ENCODE data around the gene ADAM8. TPM values are rescaled to one million over a fixed set of nuclear protein-coding genes. Genes with fewer than 3 reads are reported as not detected.
"Not testable (repeated sequence)": the region's sequence is repeated elsewhere in the genome, so short reads cannot be mapped to it uniquely, and the experiment has no call there.

The ADAM8 gene
- total RNA-seq, 1 donor from 2014 or later: 1.5 TPM

DNA sequence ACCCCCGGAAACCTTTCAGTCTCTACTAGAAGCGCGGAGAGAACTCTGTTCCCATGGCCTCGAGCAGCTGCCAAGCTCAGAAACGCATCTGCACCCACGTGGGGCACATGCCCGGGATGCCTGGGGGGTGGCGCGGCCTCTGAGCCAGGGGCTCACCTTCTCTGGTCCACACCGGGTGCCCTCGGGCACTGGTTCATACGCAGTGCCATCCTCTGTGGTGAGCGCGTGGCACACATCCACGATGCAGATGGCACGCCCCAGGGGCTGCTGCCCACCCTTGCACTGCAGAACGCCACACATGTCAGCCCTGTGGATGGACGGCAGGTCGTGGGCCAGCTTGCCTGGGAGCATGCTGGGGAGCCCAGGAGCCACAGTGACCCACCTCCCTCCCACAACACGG is 6.5 kb downstream of the ADAM8 start:
- no peak for DNase-seq (ENCODE audit: extremely low read depth, low read depth, low spot score)

DNA sequence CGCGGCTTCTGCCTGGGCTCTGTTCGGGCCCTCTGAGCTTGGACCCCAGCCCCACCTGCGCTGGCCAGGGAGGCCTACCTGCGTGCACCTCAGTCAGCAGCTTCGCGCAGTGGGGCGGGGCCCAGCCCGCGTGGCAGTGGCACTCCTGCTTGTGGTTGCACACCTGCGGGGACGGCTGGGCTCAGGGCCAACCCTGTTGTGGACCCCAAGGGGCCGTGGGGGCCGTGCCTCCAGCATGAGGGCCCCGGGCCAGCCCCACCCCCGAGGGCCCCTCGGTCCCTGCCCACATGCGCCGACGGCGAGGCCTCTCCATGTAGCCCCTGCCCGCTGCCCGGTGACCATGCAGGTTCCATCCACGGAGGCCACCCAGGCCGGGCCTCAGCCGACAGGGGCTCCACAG is 7.3 kb downstream of the ADAM8 start:
- no peak for DNase-seq (ENCODE audit: extremely low read depth, low read depth, low spot score)

DNA sequence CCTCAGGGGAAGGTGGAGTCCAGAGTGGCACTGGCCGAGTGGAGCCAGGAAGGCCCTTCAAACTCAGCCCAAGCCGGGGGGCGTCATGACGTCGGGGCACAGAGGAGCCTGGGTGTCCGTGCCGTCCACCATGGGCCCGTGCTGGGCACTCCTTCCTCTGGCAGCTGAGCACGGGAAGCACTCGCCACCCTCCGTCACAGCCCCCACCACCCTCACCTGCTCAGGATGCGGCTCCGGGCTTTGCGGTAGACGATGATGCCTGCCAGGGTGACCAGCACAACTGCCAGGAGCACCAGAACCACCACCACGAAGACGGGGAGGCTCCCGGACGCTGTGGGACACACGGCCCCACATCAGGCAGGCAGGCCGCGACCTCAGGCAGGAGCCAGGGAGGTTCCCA is 8.1 kb downstream of the ADAM8 start:
- DNase-seq (ENCODE audit: extremely low read depth, low read depth, low spot score): no peak

DNA sequence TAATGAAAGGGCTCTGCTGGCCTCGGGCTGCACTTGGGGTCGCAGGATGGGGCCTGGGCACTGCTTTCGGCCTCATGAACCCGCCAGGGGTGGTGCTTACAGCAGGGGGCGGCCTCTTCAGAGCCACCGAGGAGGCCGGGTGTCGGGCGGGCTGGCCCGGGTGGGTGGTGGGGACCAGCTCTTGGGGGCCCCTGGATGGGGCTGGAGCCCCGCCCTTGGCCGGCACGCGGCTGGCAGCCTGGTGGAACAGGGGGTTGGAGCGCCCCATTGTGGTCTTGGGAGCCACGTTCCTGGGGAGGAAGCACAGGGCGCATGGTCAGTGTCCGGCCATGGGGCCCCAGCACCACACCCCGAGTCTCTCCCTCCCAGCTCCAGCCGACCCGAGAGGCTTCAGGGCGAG is 8.8 kb downstream of the ADAM8 start:
- DNase-seq (ENCODE audit: extremely low read depth, low read depth, low spot score): no peak

DNA sequence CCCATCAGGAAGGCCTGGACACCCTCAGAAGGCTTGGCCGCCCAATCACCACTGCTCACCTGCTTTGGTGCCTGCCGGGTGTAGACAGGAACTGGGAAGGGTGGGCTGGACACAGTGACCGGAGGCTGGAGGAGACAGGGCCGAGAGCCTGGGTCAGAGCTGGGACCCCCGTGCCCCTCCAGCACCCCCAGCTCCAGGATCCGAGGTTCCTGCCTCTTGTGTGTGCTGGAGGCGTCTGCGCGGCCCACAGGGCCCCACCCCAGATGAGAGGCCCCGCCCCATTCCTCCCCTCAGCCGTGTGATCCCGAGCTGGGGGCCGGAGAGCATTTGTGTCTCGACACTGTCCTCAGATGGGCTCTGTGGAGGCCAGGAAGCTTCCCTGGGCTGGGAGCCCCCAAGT is 9.4 kb downstream of the ADAM8 start:
- no peak for DNase-seq (ENCODE audit: extremely low read depth, low read depth, low spot score)

DNA sequence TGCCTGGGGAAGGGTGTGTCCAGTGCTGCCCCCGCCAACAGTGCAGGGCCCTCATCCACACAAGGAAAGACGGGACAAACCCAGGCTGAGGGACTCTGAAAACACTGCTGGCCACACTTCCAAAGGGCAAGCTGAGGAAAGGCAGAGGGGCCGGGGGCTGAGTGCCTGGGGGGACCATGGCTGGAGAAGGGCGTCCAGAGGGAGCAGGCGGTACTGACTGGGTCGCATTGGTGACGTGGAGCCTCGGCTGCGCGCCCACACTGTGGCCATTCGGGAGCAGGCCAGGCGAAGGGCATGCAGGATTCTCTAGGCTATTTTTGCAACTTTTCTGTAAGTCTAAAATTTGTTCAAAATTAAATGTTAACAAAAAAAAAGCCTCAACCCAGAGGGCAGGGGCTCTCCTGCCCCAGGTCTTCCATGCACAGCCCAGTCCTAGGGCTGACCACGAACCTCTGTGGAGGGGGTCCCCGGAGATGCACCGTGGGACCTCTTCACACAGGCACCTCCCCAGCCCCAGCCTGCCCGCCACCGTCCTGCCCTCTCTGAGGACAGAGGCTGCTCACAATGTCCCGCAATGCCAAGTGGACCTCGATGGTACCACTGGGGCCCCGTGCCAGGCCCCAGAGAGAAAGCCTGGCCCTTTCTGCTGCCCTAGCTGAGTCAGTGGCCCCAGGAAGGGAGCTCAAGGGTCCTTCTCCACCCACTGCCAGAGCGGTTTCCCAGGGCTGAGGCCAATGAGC is 10.4 kb downstream of the ADAM8 start:
- no peak for DNase-seq (ENCODE audit: extremely low read depth, low read depth, low spot score)

DNA sequence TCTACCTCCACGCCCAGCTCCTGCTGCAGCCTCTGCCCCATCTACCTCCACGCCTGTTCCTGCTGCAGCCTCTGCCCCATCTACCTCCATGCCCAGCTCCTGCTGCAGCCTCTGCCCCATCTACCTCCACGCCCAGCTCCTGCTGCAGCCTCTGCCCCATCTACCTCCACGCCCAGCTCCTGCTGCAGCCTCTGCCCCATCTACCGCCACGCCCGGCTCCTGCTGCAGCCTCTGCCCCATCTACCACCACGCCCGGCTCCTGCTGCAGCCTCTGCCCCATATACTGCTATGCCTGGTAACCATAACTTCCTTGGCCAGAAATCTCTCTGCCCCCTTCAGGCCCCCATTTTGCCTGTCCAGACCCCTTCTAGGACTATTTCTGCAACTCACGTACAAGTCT is 11.6 kb downstream of the ADAM8 start:
- not testable (repeated sequence) for DNase-seq (ENCODE audit: extremely low read depth, low read depth, low spot score)

DNA sequence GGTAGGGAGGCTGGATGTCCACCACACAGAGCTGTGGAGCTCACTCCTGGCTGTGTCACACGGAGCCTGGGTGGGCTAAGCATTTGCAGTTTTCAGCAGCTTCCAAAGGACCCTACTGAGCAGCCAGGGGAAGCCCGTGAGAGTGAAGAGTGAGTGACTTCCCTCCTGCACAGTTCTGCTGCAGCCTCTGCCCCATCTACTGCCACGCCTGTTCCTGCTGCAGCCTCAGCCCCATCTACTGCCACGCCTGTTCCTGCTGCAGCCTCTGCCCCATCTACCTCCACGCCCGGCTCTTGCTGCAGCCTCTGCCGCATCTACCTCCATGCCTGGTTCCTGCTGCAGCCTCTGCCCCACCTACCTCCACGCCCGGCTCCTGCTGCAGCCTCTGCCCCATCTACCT is 12.2 kb downstream of the ADAM8 start:
- DNase-seq (ENCODE audit: extremely low read depth, low read depth, low spot score): no peak

DNA sequence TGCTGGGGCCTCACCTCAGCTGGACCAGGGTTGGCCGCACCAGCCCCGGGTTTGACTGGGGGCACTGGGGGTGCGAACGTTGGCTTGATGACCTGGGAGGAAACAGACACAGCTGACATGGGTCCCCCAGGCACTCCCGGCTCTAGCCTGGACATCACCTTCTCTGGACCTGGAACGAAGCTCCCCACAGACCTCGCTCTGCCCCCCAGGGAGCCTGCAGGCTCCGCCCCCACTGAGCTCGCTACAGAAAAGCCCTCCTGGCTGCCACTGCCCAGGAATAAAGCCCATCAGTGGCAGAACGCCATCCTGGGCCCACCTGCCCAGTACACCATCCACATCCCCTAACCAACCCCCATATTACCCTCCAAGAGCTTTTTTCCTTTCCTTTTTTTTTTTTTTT is 13.0 kb downstream of the ADAM8 start:
- DNase-seq (ENCODE audit: extremely low read depth, low read depth, low spot score): no peak

DNA sequence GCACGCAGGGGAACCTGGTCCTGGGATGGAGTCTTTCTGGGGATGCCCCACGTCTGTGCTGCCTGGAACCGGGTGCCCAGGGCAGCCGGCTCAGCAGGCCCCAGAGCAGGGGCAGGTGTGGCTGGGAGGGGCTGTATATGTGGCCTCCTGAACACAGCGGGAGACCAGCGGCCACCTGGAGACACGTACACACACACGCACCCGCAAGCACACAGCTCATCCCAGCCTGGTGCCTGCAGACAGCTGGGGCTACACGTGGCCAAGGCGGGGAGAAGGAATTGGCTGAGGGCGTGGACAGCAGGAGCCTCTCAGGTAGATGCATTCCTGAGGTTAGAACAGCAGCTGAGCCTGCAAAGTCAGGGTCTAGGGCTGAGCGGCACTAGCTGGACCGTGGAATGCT is 14.0 kb downstream of the ADAM8 start:
- DNase-seq (ENCODE audit: extremely low read depth, low read depth, low spot score): no peak

DNA sequence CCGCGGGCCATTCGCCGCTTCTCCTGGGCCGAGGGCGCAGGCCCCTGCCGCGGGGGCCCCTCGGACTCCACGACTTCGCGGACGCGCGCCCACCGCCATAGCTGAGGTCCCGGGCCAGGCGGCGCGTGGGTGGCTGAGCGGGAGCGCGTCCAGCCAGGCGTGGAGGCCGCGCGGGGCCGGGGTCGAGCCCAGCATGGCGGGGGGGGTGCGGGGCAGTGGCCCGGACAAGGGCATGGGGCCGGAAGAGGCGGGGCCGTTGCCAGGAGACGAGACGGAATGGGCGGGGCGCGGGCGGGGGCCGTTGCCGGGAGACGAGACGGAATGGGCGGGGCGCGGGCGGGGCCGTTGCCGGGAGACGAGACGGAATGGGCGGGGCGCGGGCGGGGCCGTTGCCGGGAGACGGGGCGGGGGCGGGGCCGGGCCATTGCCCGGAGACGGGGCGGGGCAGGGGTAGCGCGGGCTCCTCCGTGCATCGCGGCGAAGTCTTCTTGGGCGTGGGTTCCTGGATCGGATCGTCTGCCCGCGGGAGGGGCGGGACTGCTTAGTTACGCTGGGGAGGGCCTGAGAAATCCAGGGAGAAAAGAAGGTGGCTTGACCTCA is 14.8 kb downstream of the ADAM8 start:
- no peak for DNase-seq (ENCODE audit: extremely low read depth, low read depth, low spot score)

DNA sequence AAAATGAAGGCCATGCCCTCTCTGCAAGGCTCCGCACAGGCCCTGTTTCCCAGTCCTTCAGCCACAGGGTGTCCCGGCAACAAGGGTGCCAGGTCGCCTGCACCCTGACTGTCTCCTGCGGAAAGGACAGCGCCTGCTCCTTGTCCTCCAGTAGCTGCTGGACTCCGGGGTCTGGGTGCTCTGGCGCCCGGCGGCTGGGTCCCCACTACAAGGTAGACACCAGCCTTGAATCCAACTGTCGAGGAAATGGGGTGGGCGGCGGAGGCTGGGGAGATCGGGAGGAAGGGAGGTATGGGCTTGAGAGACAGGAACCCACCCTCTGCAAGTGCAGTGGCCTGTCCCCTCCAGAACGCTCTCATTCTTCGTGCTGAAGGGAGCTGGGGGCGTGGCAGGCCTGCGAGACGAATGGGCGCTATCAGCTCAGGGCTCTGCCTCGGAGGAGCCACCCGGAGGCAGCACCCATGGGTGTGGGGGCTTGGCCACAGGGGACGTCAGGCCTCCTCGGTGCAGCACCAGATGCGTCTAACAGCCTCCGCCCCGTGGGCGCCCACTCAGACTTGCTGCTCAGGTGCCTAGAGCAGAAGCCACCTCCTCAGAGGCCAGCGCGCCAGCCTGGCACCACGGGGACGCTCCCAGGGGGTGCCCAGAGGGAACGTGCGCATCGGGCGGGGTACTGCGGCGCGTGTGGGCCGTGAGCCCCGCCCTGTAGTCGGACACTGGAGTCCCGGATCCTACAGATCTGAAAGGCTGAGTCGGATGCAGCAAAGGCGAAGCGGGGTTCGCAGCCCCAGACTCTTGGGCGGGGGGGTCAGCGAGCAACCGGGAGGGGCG is 15.6 kb downstream of the ADAM8 start:
- no peak for DNase-seq (ENCODE audit: extremely low read depth, low read depth, low spot score)

DNA sequence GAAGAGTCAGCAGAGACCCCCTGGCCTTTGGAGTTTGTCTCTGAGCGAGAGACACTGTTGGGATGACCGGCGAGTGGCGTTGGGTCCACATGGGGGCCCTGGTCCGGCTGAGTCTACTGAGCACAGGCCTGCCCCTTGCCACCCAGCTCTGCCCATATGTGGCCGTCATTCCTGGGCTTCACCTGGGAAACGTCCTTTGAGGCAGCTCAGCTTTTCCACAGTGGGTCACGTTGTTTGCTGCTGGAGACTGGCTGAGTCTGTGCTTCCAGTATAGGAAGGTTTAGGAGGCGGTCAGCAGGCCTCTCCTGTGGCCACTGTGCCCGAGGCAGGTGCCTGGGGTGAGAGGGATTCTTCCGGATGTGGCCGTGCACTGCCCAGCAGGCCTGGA is 17.1 kb downstream of the ADAM8 start:
- DNase-seq (ENCODE audit: extremely low read depth, low read depth, low spot score): no peak

DNA sequence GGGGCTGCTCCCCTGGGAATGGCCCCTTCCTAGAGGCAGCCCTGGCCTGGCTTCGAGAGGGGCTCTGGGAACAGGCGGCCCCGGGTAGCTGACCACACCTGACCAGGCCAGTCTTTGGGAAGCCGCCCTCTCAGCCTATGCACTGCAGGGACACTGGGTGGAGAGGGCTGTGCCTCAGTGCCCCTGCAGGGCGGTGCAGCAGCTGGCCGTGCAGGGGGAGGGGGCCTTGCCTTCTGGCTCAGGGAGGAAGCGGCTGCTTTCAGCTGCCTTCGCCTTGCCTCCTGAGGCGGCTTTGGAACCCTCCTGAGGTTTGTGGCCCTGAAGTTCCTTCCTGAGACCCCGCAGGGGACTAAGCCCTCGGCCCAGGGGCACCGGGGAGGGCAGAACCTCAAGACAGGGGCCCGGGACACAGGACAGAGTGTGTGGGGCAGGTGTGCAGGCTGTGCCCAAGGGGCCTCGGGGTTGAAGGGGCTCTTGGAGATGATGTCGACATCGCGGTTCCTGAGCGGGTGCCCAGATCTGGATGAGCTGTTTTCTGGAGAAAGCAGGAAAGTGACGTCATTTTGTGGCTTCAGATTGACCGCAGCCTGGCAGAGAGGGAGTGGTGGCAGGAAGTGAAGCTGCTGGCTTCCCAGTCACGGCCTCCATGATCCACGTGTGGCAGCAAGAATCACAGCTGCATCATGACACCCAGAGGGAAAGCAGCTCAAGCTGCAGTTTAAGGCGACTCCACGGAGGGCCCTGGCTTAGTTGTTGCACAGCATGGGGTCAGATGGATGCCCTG is 17.7 kb downstream of the ADAM8 start:
- DNase-seq (ENCODE audit: extremely low read depth, low read depth, low spot score): peak; percentile 71

DNA sequence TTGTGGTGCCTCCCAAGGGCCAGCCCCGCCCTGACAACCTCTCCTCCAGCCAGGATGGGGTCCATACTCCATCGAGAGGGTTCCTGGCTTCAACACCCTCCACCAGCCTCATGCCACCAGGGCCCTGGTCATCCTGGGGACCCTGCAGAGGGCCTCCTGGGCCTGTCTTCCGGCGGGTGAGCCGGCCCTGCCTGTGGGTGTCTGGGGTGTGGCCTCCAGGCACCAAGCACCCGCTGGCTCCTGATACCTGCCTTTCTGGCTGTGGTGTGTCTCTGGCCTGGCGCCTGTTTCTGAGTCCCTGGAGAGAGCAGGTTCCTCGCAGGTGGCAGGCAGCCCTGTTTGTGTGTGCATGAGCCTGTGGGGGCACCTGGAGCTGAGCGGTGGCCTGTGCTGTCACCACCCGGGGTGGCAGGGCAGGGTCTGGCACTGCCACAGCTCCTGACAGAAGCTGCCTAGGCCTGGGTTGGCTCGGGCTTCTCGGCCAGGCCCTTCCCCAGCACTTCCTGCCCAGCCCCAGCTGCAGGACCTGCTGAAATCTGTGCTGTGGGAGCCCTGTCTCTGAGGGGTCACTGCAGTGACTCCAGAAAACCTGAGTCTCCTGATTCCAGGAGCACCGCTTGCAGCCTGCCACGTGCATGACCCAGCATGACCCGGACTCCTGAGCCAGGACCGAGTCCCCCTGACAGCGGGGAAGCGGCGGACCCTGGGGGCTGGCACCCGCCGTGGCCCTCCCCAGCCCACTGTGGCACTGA is 18.4 kb downstream of the ADAM8 start:
- no peak for DNase-seq (ENCODE audit: extremely low read depth, low read depth, low spot score)

DNA sequence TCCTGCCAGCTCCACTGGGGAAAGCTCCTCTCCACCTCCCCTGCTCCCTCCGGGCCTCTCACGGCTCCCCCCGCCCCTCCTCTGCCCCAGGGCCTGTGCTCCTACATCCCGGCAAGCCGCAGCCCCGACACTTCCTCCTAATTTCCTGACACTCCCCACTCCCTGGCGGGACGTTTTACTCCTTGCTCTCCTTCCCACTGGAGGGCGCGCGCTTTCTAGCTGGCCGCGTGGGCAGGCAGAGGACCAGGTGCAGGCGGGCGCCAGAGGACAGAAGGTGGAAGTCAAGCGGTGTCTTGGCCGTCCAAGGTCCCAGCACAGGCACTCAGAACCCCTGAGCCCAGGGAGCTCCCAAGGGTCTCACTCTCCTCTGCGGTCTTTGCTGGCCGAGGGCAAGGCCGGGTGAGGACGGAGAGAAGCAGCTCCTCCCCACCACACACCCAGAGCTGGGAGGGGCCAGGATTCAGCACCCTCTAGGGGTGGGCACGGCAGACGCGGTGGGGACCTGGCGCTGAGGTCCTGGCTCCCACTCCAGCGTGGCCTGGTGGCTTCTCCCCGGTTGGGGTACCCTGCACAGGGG is 19.1 kb downstream of the ADAM8 start:
- no peak for DNase-seq (ENCODE audit: extremely low read depth, low read depth, low spot score)

DNA sequence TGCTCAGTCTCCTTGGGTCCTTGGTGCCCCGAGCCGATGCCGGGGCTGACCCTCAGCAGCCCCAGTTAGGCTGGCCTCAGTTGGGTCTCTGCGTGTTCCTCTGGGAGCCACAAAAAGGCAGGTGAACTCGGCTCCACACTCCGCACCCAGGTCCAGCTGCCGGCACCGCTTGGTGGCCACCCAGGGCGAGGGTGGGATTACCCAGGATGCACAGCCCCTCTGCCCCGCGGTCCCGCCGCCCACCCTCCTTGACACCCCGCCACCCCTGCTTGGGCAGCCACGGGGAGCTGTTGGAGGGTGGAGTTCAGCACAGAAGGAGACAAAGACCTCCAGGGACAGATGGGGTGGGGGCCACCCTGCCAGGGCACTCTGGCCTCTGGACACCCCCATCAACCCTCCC is 21.3 kb downstream of the ADAM8 start:
- DNase-seq (ENCODE audit: extremely low read depth, low read depth, low spot score): no peak

DNA sequence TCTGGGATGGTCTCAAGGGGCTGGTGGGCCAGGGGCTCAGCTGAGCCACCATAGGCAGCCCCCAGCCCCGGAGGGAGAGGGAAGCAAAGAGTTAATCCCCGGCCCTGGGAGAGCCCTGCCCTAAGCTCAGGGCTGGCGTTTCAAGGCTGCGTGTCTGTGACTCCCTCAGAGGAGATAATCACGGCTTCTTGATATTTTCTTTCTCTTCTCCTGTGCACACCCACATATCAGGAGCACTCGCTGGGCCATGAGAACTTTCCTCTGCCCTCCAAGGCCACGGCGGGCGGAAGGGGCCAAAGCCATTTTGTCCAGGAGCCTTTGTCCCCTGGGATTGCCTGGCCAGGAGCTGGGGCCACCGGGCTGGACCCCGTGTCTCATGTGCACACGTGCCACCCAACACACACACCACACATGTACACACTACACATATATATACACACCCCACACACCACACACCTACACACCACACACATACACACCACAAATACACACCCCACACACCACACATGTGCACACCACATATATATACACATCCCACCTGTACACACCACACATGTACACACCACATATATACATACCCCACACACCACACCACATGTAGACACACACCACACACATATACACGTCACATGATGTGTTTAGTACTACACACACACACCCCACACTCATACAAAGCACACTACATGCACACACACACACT is 22.1 kb downstream of the ADAM8 start:
- no peak for DNase-seq (ENCODE audit: extremely low read depth, low read depth, low spot score)

DNA sequence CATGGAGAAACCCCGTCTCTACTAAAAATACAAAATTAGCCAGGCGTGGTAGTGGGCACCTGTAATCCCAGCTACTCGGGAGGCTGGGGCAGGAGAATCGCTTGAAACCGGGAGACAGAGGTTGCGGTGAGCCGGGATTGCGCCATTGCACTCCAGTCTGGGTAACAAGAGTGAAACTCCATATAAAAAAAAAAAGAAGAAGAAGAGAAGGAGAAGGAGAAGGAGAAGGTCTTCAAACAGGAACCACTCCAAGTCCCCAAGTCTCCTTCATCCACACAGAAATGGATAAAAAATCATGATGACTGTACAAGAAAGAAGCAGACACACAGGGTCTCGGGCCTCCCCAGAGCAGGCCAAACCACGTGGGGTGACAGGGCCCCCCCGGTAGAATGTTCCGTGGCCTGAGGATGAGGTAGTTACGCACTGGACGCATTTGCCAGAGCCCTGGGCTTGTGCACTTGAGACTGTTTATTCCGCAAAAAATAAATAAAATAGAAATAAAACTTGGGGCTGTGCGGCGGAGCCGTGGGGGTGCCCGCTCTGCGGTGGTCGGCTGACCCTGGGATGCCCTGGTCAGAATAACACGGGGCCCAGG is 23.2 kb downstream of the ADAM8 start:
- no peak for DNase-seq (ENCODE audit: extremely low read depth, low read depth, low spot score)

All from glomerular endothelial cell (primary cell).